Peyer's patch (tissue), 4 donors: ENCODE measurements around the gene HMGXB3. TPM values are rescaled to one million over a fixed set of nuclear protein-coding genes. Genes with fewer than 3 reads are reported as not detected.

Experiments
- DNase-seq, 3 donors: peaks; one replicate each; pipeline ENCODE4 v3.0.0-alpha.2; 2017 to 2019
- H3K27ac ChIP-seq, 4 donors: fragments of 200-600 bp; sonication (generic); one replicate each; pipeline ENCODE4 v1.5.1; 2016 to 2019
- H3K27me3 ChIP-seq, 2 donors: fragments of 200-600 bp; sonication (generic); one replicate each; pipeline ENCODE4 v1.5.1; 2019
- H3K36me3 ChIP-seq, 3 donors: fragments of 200-600 bp; sonication (generic); one replicate each; pipeline ENCODE4 v1.5.1; 2016 to 2019
- H3K4me1 ChIP-seq, 4 donors: fragments of 200-600 bp; sonication (generic); one replicate each; pipeline ENCODE4 v1.5.1; 2016 to 2019
- H3K4me3 ChIP-seq, 4 donors: fragments of 200-600 bp; sonication (generic); 1 replicate in 3 of 4; 2 replicates in 1 of 4; pipeline ENCODE4 v1.5.1; 2016 to 2019; ENCODE audit warnings: mild to moderate bottlenecking in 1 of 4
- H3K9me3 ChIP-seq, 4 donors: fragments of 200-600 bp; sonication (generic); one replicate each; pipeline ENCODE4 v1.5.1; 2016 to 2019; ENCODE audit warnings: mild to moderate bottlenecking in 1 of 4
- POLR2A ChIP-seq, 2 donors: fragments of 450-650 bp; IDR thresholded peaks; one replicate each; pipeline ENCODE4 v1.5.1; 2017; ENCODE audit warnings: antibody characterized with exemption in 2 of 2, mild to moderate bottlenecking in 2 of 2, moderate library complexity in 2 of 2
- total RNA-seq, 4 donors: library from RNA; depleted of rRNA; stranded (reverse); fragments of >200 nt; gene quantifications; one replicate each; pipeline ENCODE4 v1.1.0, GENCODE V29; 2016
- TF ChIP-seq, protein P1 (sequence below), 6 experiments: fragments of 450-650 bp in 4 of 6; fragments of 200-600 bp in 2 of 6; sonication (generic) in 1 of 6; IDR thresholded peaks; one replicate each; pipeline ENCODE4 v1.5.1; 2017 to 2019; ENCODE audit warnings: antibody characterized with exemption in 6 of 6, mild to moderate bottlenecking in 3 of 6, moderate library complexity in 1 of 6

Gene HMGXB3
- total RNA-seq, 4 donors from 2014 or later: 24.3 to 45.0 (median 41.4) TPM

DNA sequence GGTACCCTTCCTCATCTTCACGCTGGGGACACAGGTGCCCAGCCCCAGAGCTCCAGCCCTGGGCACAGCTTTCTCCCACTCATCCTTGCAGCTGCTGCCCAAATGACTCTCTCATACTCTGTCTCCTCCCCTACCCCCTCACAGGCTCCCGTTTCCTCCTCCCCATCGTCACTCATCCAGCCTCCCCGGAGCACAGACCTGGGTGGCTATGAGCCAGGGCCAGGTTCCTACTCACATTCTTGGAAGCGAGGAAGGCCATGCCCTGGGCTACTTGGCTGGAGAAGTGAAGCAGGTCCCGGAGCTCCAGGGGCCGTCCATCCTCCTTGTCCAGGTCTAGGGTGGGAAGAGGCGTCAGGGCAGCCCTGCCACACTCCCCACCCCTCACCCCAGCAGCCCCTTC is 56.5 kb downstream of the HMGXB3 start:
- no peak overlapping the region for H3K4me3 ChIP-seq
- H3K27ac ChIP-seq: no peak overlapping the region
- DNase-seq: peak in 1 of 3 donors; percentile 44
- no peaks in the 10 kb centered on the region for H3K27me3 ChIP-seq
- H3K4me1 ChIP-seq: no peaks in the 10 kb centered on the region
- no peak for TF ChIP-seq POLR2A (IDR thresholded peaks at IDR 0.05)
- TF ChIP-seq, protein P1, sequence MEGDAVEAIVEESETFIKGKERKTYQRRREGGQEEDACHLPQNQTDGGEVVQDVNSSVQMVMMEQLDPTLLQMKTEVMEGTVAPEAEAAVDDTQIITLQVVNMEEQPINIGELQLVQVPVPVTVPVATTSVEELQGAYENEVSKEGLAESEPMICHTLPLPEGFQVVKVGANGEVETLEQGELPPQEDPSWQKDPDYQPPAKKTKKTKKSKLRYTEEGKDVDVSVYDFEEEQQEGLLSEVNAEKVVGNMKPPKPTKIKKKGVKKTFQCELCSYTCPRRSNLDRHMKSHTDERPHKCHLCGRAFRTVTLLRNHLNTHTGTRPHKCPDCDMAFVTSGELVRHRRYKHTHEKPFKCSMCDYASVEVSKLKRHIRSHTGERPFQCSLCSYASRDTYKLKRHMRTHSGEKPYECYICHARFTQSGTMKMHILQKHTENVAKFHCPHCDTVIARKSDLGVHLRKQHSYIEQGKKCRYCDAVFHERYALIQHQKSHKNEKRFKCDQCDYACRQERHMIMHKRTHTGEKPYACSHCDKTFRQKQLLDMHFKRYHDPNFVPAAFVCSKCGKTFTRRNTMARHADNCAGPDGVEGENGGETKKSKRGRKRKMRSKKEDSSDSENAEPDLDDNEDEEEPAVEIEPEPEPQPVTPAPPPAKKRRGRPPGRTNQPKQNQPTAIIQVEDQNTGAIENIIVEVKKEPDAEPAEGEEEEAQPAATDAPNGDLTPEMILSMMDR (IDR thresholded peaks at IDR 0.05): no peak
- H3K36me3 ChIP-seq: peaks cover 0 to 32% (median 0%) of the 10 kb centered on the region in 3 donors
- H3K9me3 ChIP-seq: no peaks in the 10 kb centered on the region

DNA sequence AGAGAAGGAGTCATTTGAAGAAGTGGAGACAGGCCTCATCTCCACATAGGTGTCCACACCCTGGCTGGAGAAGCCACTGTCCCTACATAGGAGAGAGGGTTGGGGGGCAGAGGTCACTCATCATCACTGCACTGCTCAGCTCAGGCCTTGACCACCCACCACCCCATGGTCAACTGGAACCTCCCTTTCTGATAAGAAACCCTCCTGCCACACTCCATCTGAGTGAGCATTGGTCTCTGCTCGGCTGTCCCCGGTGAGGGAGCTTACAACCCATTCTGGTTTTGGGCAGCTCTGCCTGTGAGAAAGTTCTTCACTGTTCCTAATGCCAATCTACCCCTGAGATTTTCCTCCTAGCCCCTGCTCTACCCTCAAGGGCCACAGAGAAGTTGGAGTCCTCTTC is 57.0 kb downstream of the HMGXB3 start:
- TF ChIP-seq, protein P1 (IDR thresholded peaks at IDR 0.05): no peak
- no peak for TF ChIP-seq POLR2A (IDR thresholded peaks at IDR 0.05)
- Histone ChIP-seq H3K36me3 (peaks cover 0 to 27% (median 0%) of the 10 kb centered on the region in 3 donors), H3K27ac (no peak overlapping the region), H3K4me3 (no peak overlapping the region), H3K9me3 (no peaks in the 10 kb centered on the region), H3K27me3 (no peaks in the 10 kb centered on the region), H3K4me1 (no peaks in the 10 kb centered on the region)
- peak in 1 of 3 donors; percentile 18 for DNase-seq

DNA sequence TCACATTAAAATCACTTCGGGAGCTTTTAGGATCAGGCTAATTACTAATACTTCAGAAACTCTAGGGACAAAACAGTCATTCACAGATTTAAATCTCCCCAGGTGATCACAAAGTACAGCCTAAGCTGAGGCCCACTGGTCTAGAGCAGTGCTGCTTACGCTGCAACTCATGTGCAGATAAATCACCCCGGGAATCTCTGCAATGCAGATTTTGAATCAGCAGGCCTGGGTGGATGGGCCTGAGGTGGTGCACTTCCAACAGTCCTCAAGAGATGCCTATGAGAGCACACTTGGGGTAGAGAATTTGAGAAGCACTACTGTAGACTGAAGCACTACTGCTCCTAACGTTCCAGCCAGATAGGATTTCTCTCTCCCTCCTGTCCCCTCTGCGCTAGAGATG is 57.5 kb downstream of the HMGXB3 start:
- Histone ChIP-seq H3K36me3 (peaks cover 0 to 22% (median 0%) of the 10 kb centered on the region in 3 donors), H3K27ac (no peak overlapping the region), H3K9me3 (no peaks in the 10 kb centered on the region), H3K4me1 (no peaks in the 10 kb centered on the region), H3K27me3 (no peaks in the 10 kb centered on the region), H3K4me3 (no peak overlapping the region)
- DNase-seq: peak in 1 of 3 donors; percentile 11
- no peak for TF ChIP-seq POLR2A (IDR thresholded peaks at IDR 0.05)
- TF ChIP-seq, protein P1 (IDR thresholded peaks at IDR 0.05): no peak

DNA sequence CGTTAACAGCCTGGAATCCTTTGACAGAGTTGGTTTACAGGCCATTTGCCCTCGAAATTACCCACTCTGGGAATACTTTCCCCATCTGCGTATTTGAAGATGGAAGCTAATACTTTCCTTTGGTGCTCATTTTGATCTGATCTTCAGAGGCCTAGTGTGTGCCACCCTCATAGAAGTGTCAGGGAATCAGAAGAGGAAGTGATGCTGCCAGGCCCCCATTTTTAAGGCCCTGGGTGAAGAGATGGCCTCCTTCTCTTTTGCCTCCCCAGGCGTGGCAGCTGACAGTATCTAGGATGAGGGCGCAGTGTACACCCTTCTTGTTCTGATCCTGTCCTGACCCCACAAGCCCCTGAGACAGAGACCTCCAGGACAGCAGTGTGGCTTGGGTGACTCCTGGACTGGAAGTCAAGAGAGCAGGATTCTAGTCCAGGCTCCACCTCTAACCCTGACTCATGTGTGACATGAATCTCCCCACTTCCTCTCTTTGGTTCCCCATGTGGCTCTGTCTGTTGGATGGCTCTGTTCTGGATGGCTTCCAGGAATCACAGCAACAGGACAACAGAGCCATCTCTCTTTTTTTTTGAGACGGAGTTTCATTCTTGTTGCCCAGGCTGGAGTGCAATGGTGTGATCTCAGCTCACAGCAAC is 58.1 kb downstream of the HMGXB3 start:
- peak in 2 of 3 donors; percentile 29 to 49 for DNase-seq
- H3K27ac ChIP-seq: no peak overlapping the region
- H3K4me3 ChIP-seq: no peak overlapping the region
- H3K4me1 ChIP-seq: no peaks in the 10 kb centered on the region
- no peak for TF ChIP-seq POLR2A (IDR thresholded peaks at IDR 0.05)
- TF ChIP-seq, protein P1 (IDR thresholded peaks at IDR 0.05): no peak
- H3K27me3 ChIP-seq: no peaks in the 10 kb centered on the region
- peaks cover 0 to 16% (median 0%) of the 10 kb centered on the region in 3 donors for H3K36me3 ChIP-seq
- no peaks in the 10 kb centered on the region for H3K9me3 ChIP-seq

DNA sequence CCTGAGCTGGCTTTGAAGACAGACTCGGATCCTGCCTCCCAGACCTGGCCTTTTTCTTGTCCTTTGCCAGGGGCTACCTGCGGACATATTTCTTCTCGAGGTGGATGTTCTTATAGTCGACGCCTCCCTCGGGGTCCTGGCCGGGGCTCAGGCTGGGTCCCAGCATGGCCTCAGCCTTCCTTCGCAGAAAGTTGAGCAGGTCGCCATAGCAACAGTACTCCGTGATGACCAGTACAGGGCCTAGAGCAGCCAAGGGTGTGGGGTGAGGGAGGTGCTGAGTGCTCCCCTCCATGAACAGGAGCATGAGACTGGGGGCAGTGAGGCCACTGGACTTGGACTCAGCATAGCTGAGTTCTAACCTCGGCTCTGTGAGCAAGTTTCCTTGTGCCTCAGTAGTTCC is 59.1 kb downstream of the HMGXB3 start:
- Histone ChIP-seq H3K4me1 (no peaks in the 10 kb centered on the region), H3K4me3 (no peak overlapping the region), H3K27ac (no peak overlapping the region), H3K9me3 (no peaks in the 10 kb centered on the region), H3K27me3 (no peaks in the 10 kb centered on the region), H3K36me3 (peaks cover 0 to 8% (median 0%) of the 10 kb centered on the region in 3 donors)
- DNase-seq: peak in 2 of 3 donors; percentile 35 to 42
- TF ChIP-seq POLR2A (IDR thresholded peaks at IDR 0.05): no peak

DNA sequence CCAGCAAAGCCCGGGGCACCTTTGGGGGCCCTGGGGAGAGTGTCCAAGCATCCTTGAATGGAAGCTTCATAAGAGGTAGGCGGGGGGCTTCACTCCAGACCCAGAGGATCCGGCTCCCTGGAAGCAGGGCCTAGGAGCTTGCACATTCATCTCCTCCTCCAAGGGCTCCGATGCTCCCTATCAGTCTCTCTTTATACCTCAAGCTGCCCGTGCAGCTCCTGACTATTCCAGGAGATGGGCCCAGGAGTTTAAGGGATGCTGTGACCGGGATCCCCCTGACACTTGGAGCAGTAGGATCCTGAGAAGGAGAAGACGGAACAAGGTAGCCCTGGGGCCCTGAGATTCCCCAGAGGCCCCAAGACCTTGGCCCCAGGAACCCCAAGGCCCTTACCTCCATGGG is 59.9 kb downstream of the HMGXB3 start:
- Histone ChIP-seq H3K9me3 (no peaks in the 10 kb centered on the region), H3K27me3 (no peaks in the 10 kb centered on the region), H3K36me3 (no peaks in the 10 kb centered on the region), H3K4me1 (no peaks in the 10 kb centered on the region), H3K4me3 (no peak overlapping the region), H3K27ac (no peak overlapping the region)
- DNase-seq: peak in 2 of 3 donors; percentile 14 to 39
- TF ChIP-seq, protein P1 (IDR thresholded peaks at IDR 0.05): no peak
- no peak for TF ChIP-seq POLR2A (IDR thresholded peaks at IDR 0.05)
